NT2/D1 (cell line): ENCODE measurements around the gene COP1.

Source experiments
- SUZ12 ChIP-seq: IDR thresholded peaks from 2 replicates; pipeline ENCODE4 v1.6.1; 2011; ENCODE audit not compliant: insufficient read length, insufficient read depth; ENCODE audit errors: extremely low read depth
- YY1 ChIP-seq: IDR thresholded peaks from 2 replicates; pipeline ENCODE4 v1.6.1; 2011; ENCODE audit not compliant: insufficient read length, insufficient read depth

DNA sequence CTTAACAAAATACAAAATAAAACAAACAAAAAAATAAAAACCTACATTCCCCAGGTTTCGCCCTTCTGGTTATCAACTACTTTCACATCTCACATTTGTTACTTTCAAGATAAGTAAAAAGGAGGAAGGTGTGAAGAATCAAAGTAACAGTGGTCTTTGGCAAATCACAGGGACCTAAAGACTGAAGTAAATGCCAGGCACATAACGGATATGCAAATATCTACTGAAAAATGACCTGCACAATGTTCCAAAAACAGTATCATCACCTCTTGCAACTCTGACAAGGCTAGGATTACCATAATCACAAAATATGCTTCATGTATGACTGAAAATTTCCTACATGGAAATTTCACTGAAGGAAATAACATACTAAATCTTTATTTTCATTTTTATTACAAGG, 29.3 kb downstream of the COP1 start:
- TF ChIP-seq YY1: no peak
- TF ChIP-seq SUZ12: no peak
